ENCODE results near the gene RPL18. TPM values are rescaled to one million over a fixed set of nuclear protein-coding genes. Genes with fewer than 3 reads are reported as not detected.

RPL18 gene
- total and polyA plus RNA-seq, 2 experiments from 2014 or later: 1,898 to 2,011 TPM

DNA sequence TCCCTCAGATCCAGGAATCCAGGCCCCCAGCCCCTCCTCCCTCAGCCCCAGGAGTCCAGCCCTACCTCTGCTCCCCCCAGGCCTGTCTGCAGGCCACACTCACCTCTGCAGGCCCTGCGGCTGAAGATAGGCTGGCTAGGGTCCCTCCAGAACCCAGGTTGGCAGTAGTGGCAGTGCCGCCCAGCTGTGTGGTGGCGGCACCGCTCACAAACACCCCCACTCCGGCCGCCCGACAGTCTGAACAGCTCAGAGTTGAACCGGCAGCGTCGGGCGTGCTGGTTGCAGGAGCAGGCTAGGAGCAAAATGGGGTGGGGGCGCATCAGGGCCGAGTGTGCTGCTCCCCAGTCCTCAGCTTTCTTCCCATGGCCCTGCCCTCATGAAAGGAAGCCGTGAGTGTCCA lies 45.5 kb upstream of the RPL18 start (continued):
- TF ChIP-seq, protein P1, sequence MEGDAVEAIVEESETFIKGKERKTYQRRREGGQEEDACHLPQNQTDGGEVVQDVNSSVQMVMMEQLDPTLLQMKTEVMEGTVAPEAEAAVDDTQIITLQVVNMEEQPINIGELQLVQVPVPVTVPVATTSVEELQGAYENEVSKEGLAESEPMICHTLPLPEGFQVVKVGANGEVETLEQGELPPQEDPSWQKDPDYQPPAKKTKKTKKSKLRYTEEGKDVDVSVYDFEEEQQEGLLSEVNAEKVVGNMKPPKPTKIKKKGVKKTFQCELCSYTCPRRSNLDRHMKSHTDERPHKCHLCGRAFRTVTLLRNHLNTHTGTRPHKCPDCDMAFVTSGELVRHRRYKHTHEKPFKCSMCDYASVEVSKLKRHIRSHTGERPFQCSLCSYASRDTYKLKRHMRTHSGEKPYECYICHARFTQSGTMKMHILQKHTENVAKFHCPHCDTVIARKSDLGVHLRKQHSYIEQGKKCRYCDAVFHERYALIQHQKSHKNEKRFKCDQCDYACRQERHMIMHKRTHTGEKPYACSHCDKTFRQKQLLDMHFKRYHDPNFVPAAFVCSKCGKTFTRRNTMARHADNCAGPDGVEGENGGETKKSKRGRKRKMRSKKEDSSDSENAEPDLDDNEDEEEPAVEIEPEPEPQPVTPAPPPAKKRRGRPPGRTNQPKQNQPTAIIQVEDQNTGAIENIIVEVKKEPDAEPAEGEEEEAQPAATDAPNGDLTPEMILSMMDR (conservative IDR thresholded peaks at IDR 0.05; ENCODE audit: low read depth in 2 of 2): no peak
- TF ChIP-seq POLR2AphosphoS5 (IDR thresholded peaks at IDR 0.05; ENCODE audit: low read depth): no peak
- no peak for TF ChIP-seq CREB1 (CRISPR knock-in tag; IDR thresholded peaks at IDR 0.05; ENCODE audit: low read depth)

DNA sequence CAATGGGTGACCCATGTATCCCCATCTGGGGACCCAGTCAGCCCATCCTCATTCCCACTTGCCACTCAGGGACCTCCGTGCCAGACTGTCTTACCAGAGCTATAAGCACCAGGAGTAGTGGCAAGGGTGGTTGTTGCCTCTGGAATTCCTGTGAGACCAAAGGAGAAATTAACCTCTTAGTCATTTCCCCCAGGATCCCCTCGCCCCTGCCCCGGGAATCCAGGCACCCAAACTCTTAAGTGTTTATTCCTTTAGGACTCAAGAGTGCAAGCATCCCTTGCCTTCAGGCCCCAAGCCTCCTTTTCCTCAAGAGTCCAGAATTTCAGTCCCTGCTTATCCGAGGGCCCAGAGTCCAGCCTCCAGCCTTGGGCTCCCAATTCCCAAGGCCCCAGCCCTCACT lies 44.7 kb upstream of the RPL18 start:
- Histone ChIP-seq H3F3A (replicated peaks; ENCODE audit: low read depth) (no peaks in the 10 kb centered on the region), H3K4me3 (no peak overlapping the region), H3K27ac (ENCODE audit: low read depth) (no peak overlapping the region), H3K36me3 (ENCODE audit: insufficient read depth) (no peaks in the 10 kb centered on the region), H3K27me3 (ENCODE audit: insufficient read depth) (no peaks in the 10 kb centered on the region), H4K20me1 (replicated peaks; ENCODE audit: insufficient read depth) (no peaks in the 10 kb centered on the region), H3K4me1 (ENCODE audit: insufficient read depth) (no peaks in the 10 kb centered on the region), H3K4me2 (no peak overlapping the region), H3K79me2 (replicated peaks; ENCODE audit: insufficient read depth) (no peaks in the 10 kb centered on the region), H2AFZ (no peak overlapping the region), H3K9me2 (ENCODE audit: insufficient read depth) (no peaks in the 10 kb centered on the region)
- DNase-seq (ENCODE audit: low spot score) (no peak), ATAC-seq (no peak)
- peaks cover 4% of the 10 kb centered on the region; the same call in 1 of the 3 replicates for H3K36me3 Mint-ChIP-seq (ENCODE audit: low read depth)
- H3K27ac Mint-ChIP-seq: no peak overlapping the region
- H3K4me3 Mint-ChIP-seq: no peak overlapping the region
- H3K27me3 Mint-ChIP-seq (ENCODE audit: insufficient read depth, low read depth, poor library complexity): peaks cover 6% of the 10 kb centered on the region
- peaks cover 8% of the 10 kb centered on the region for H3K9me3 Mint-ChIP-seq
- no peaks in the 10 kb centered on the region for H3K4me1 Mint-ChIP-seq
- TF ChIP-seq EZH2phosphoT487 (IDR thresholded peaks at IDR 0.05; ENCODE audit: unreplicated experiment) (no peak), POLR2AphosphoS5 (IDR thresholded peaks at IDR 0.05; ENCODE audit: low read depth) (no peak), NANOG (IDR thresholded peaks at IDR 0.05; ENCODE audit: borderline replicate concordance) (no peak), STAT1 (IDR thresholded peaks at IDR 0.05; ENCODE audit: unreplicated experiment) (no peak), JUNB (IDR thresholded peaks at IDR 0.05; ENCODE audit: unreplicated experiment) (no peak), ZNF114 (CRISPR knock-in tag; IDR thresholded peaks at IDR 0.05) (no peak)
- TF ChIP-seq, protein P2, sequence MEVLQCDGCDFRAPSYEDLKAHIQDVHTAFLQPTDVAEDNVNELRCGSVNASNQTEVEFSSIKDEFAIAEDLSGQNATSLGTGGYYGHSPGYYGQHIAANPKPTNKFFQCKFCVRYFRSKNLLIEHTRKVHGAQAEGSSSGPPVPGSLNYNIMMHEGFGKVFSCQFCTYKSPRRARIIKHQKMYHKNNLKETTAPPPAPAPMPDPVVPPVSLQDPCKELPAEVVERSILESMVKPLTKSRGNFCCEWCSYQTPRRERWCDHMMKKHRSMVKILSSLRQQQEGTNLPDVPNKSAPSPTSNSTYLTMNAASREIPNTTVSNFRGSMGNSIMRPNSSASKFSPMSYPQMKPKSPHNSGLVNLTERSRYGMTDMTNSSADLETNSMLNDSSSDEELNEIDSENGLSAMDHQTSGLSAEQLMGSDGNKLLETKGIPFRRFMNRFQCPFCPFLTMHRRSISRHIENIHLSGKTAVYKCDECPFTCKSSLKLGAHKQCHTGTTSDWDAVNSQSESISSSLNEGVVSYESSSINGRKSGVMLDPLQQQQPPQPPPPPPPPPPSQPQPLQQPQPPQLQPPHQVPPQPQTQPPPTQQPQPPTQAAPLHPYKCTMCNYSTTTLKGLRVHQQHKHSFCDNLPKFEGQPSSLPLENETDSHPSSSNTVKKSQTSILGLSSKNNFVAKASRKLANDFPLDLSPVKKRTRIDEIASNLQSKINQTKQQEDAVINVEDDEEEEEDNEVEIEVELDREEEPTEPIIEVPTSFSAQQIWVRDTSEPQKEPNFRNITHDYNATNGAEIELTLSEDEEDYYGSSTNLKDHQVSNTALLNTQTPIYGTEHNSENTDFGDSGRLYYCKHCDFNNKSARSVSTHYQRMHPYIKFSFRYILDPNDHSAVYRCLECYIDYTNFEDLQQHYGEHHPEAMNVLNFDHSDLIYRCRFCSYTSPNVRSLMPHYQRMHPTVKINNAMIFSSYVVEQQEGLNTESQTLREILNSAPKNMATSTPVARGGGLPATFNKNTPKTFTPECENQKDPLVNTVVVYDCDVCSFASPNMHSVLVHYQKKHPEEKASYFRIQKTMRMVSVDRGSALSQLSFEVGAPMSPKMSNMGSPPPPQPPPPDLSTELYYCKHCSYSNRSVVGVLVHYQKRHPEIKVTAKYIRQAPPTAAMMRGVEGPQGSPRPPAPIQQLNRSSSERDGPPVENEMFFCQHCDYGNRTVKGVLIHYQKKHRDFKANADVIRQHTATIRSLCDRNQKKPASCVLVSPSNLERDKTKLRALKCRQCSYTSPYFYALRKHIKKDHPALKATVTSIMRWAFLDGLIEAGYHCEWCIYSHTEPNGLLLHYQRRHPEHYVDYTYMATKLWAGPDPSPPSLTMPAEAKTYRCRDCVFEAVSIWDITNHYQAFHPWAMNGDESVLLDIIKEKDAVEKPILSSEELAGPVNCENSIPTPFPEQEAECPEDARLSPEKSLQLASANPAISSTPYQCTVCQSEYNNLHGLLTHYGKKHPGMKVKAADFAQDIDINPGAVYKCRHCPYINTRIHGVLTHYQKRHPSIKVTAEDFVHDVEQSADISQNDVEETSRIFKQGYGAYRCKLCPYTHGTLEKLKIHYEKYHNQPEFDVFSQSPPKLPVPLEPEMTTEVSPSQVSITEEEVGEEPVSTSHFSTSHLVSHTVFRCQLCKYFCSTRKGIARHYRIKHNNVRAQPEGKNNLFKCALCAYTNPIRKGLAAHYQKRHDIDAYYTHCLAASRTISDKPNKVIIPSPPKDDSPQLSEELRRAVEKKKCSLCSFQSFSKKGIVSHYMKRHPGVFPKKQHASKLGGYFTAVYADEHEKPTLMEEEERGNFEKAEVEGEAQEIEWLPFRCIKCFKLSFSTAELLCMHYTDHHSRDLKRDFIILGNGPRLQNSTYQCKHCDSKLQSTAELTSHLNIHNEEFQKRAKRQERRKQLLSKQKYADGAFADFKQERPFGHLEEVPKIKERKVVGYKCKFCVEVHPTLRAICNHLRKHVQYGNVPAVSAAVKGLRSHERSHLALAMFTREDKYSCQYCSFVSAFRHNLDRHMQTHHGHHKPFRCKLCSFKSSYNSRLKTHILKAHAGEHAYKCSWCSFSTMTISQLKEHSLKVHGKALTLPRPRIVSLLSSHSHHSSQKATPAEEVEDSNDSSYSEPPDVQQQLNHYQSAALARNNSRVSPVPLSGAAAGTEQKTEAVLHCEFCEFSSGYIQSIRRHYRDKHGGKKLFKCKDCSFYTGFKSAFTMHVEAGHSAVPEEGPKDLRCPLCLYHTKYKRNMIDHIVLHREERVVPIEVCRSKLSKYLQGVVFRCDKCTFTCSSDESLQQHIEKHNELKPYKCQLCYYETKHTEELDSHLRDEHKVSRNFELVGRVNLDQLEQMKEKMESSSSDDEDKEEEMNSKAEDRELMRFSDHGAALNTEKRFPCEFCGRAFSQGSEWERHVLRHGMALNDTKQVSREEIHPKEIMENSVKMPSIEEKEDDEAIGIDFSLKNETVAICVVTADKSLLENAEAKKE (CRISPR knock-in tag; IDR thresholded peaks at IDR 0.05): no peak
- TF ChIP-seq, protein P1 (conservative IDR thresholded peaks at IDR 0.05; ENCODE audit: low read depth in 2 of 2): no peak
- TF ChIP-seq, protein P3, sequence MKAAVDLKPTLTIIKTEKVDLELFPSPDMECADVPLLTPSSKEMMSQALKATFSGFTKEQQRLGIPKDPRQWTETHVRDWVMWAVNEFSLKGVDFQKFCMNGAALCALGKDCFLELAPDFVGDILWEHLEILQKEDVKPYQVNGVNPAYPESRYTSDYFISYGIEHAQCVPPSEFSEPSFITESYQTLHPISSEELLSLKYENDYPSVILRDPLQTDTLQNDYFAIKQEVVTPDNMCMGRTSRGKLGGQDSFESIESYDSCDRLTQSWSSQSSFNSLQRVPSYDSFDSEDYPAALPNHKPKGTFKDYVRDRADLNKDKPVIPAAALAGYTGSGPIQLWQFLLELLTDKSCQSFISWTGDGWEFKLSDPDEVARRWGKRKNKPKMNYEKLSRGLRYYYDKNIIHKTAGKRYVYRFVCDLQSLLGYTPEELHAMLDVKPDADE (IDR thresholded peaks at IDR 0.05): no peak
